Bronchial epithelial cell (primary cell): ENCODE data around the gene PLSCR1. TPM values are rescaled to one million over a fixed set of nuclear protein-coding genes. Genes with fewer than 3 reads are reported as not detected.
"Not testable (repeated sequence)": the region's sequence is repeated elsewhere in the genome, so short reads cannot be mapped to it uniquely, and the experiment has no call there.

ENCODE experiments used
- DNase-seq: peaks from one replicate; pipeline ENCODE4 v3.0.0-alpha.2; 2010; ENCODE audit warnings: low read depth
- FAIRE-seq: peaks from 2 replicates; lab custom pipeline; 2011; peaks lifted over from hg19 to GRCh38; lab: Jason Lieb, UNC
- H3K27me3 ChIP-seq: 2 replicates; pipeline ENCODE4 v1.5.1; 2011; ENCODE audit warnings: low read length; ENCODE audit not compliant: control insufficient read depth, insufficient read depth
- H3K36me3 ChIP-seq: 2 replicates; pipeline ENCODE4 v1.5.1; 2011; ENCODE audit warnings: low read length; ENCODE audit not compliant: control insufficient read depth, insufficient read depth
- H3K4me3 ChIP-seq: 2 replicates; pipeline ENCODE4 v1.5.1; 2011; ENCODE audit warnings: mild to moderate bottlenecking, low read depth, low read length, control low read depth
- CTCF ChIP-seq: IDR thresholded peaks from 2 replicates; pipeline ENCODE4 v1.5.1; 2011; ENCODE audit warnings: mild to moderate bottlenecking, moderate library complexity, low read length, control low read depth, inconsistent platforms; ENCODE audit not compliant: insufficient read depth, severe bottlenecking
- total RNA-seq: library from RNA; depleted of rRNA; stranded (reverse); fragments of >200 nt; gene quantifications from 2 replicates; pipeline ENCODE4 v1.2.1, GENCODE V29; 2014

The PLSCR1 gene
- total RNA-seq, 1 donor from 2014 or later = 32.1 TPM

- H3K4me3 ChIP-seq = no peak overlapping the region
- no peaks in the 10 kb centered on the region for H3K27me3 ChIP-seq
- no peak for TF ChIP-seq CTCF
- H3K36me3 ChIP-seq = no peaks in the 10 kb centered on the region
- DNase-seq = no peak
- FAIRE-seq = no peak
Measured at GRCh38 chr3:146501752-146502151, 42.7 kb downstream of the PLSCR1 start.

DNA sequence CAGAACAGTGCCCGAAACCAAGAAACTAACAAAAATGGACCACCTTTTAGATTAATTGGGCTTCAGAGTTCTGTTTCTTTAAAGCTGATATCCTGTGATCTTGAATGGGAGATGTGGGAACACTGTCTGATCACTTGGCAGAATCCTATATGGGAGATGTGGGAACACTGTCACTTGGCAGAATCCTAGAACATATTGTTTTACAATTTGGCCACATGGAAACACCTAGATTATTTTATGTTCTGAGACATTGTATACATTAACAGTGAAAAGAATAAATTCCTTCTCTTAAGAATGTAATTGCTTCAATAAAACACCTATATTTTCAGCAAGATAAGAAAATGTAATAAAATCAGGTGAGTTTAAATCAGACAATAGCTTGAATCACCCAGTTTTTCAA lies 44.7 kb downstream of the PLSCR1 start:
- H3K27me3 ChIP-seq = no peaks in the 10 kb centered on the region
- FAIRE-seq = no peak
- DNase-seq = no peak
- no peak overlapping the region for H3K4me3 ChIP-seq
- H3K36me3 ChIP-seq = no peaks in the 10 kb centered on the region
- no peak for TF ChIP-seq CTCF

DNA sequence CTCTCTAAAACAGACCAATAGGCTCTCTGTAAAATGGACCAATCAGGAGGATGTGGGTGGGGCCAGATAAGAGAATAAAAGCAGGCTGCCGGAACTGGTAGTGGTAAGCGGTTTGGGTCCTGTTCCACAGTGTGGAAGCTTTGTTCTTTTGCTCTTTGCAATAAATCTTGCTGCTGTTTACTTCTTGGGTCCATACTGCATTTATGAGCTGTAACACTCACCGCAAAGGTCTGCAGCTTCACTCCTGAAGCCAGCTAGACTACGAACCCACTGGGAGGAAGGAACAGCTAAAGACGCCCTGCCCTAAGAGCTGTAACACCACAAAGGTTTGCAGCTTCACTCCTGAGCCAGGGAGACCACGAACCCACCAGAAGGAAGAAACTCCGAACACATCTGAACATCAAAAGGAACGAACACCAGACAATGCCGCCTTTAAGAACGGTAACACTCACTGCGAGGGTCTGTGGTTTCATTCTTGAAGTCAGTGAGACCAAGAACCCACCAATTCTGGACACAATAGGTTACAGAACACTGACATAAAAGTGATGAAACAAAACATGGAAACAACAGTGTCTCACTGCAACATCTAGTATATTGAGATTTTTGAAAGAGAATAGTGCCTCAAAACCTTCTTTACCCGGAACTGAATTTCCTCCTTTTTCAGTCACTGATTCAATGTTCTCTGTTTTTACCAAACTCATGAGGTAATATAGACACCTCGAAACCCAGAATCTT lies 46.2 kb downstream of the PLSCR1 start:
- no peaks in the 10 kb centered on the region for H3K27me3 ChIP-seq
- FAIRE-seq = no peak
- no peak overlapping the region for H3K4me3 ChIP-seq
- H3K36me3 ChIP-seq = no peaks in the 10 kb centered on the region
- DNase-seq = no peak
- TF ChIP-seq CTCF = no peak

DNA sequence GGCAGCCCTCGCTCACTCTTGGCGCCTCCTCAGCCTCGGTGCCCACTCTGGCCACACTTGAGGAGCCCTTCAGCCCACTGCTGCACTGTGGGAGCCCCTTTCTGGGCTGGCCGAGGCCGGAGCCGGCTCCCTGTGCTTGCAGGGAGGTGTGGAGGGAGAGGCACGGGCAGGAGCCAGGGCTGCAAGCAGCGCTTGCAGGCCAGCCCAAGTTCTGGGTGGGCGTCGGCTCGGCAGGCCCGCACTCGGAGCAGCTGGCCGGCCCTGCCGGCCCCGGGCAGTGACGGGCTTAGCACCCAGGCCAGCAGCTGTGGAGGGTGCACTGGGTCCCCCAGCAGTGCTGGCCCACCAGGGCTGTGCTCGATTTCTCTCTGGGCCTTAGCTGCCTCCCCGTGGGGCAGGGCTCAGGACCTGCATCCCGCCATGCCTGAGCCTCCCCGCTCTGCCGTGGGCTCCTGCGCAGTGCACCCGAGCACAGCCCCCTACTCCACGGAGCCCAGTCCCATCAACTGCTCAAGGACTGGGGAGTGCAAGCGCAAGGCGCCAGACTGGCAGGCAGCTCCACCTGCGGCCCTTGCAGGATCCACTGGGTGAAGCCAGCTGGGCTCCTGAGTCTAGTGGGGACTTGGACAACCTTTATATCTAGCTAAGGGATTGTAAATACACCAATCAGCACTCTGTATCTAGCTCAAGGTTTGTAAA lies 47.1 kb downstream of the PLSCR1 start:
- not testable (repeated sequence) for DNase-seq, FAIRE-seq, H3K27me3 ChIP-seq, H3K4me3 ChIP-seq, H3K36me3 ChIP-seq

GRCh38 chr3:146496726-146497125 lies 47.7 kb downstream of the PLSCR1 start:
- no peak overlapping the region for H3K4me3 ChIP-seq
- no peak for TF ChIP-seq CTCF
- FAIRE-seq (no peak), DNase-seq (no peak)
- H3K27me3 ChIP-seq = no peaks in the 10 kb centered on the region
- H3K36me3 ChIP-seq = no peaks in the 10 kb centered on the region

GRCh38 chr3:146496251-146496650 lies 48.2 kb downstream of the PLSCR1 start:
- no peak for TF ChIP-seq CTCF
- H3K36me3 ChIP-seq = no peaks in the 10 kb centered on the region
- H3K4me3 ChIP-seq = no peak overlapping the region
- no peak for DNase-seq
- no peak for FAIRE-seq
- no peaks in the 10 kb centered on the region for H3K27me3 ChIP-seq
